IMR-90 (cell line): ENCODE data around the gene C1QTNF7. TPM values are rescaled to one million over a fixed set of nuclear protein-coding genes. Genes with fewer than 3 reads are reported as not detected.

ENCODE experiments used
- ATAC-seq: fragments of 200-7000 bp; cut with Tn5 transposase; 2 replicates; pipeline ENCODE4 v1.9.1; 2020; ENCODE audit warnings: low read depth, mild to moderate bottlenecking, moderate library complexity
- BruUV-seq: library from RNA; stranded (reverse); fragments of 400-500 nt; replicated peaks from 2 replicates; lab custom pipeline; 2021; lab: Mats Ljungman, UMichigan
- CTCF ChIA-PET: fragments of 300-600 bp; formaldehyde crosslinking; extraction: SDS; loops from one replicate; lab custom pipeline; 2021; ENCODE audit warnings: antibody characterized with exemption; lab: Yijun Ruan, JAX
- POLR2A ChIA-PET: fragments of 300-600 bp; sonication (Branson Sonifier 250); formaldehyde crosslinking; loops from one replicate; lab custom pipeline; 2022; ENCODE audit warnings: antibody characterized with exemption; ENCODE audit not compliant: unreplicated experiment; lab: Charles Lee
- DNase-seq: peaks from one replicate; pipeline ENCODE4 v3.0.0; 2013
- H2AFZ ChIP-seq: replicated peaks from 2 replicates; pipeline ENCODE3; 2013; ENCODE audit warnings: low read length, mild to moderate bottlenecking; ENCODE audit not compliant: poor library complexity
- H2AK5ac ChIP-seq: 2 replicates; pipeline ENCODE4 v1.6.1; 2013; ENCODE audit warnings: low read depth, low read length, inconsistent platforms
- H2AK9ac ChIP-seq: replicated peaks from 2 replicates; pipeline ENCODE3; 2013; ENCODE audit warnings: mild to moderate bottlenecking, low read depth, low read length, moderate library complexity; ENCODE audit not compliant: poor library complexity
- H2BK120ac ChIP-seq: 2 replicates; pipeline ENCODE4 v1.6.1; 2013; ENCODE audit warnings: low read depth, low read length, inconsistent platforms
- H2BK15ac ChIP-seq: 3 replicates; pipeline ENCODE4 v1.6.1; 2013; ENCODE audit warnings: low read depth, low read length, inconsistent platforms
- H2BK20ac ChIP-seq: 2 replicates; pipeline ENCODE4 v1.6.1; 2013; ENCODE audit warnings: low read depth, mild to moderate bottlenecking, inconsistent platforms, low read length, moderate library complexity
- H2BK5ac ChIP-seq: 2 replicates; pipeline ENCODE4 v1.6.1; 2013; ENCODE audit warnings: mild to moderate bottlenecking, low read depth, low read length, inconsistent platforms; ENCODE audit not compliant: poor library complexity, severe bottlenecking
- H3K14ac ChIP-seq: replicated peaks from 2 replicates; pipeline ENCODE4 v1.6.1; 2013; ENCODE audit warnings: low read depth, low read length, inconsistent platforms
- H3K18ac ChIP-seq: 2 replicates; pipeline ENCODE4 v1.6.1; 2013; ENCODE audit warnings: low read depth, low read length, control low read depth
- H3K23ac ChIP-seq: 2 replicates; pipeline ENCODE4 v1.6.1; 2013; ENCODE audit warnings: low read depth, low read length, inconsistent platforms
- H3K27ac ChIP-seq: 2 replicates; pipeline ENCODE4 v1.5.1; 2013; ENCODE audit warnings: mild to moderate bottlenecking, control low read depth, low read length; ENCODE audit not compliant: insufficient read depth
- H3K27me3 ChIP-seq: 2 replicates; pipeline ENCODE4 v1.6.1; 2013; ENCODE audit warnings: low read length; ENCODE audit not compliant: control insufficient read depth, insufficient read depth
- H3K36me3 ChIP-seq: 2 replicates; pipeline ENCODE4 v1.6.1; 2013; ENCODE audit warnings: low read length, mixed read lengths; ENCODE audit not compliant: control insufficient read depth, insufficient read depth
- H3K4ac ChIP-seq: 2 replicates; pipeline ENCODE4 v1.6.1; 2013; ENCODE audit warnings: low read depth, low read length, inconsistent platforms
- H3K4me1 ChIP-seq: 2 replicates; pipeline ENCODE4 v1.6.1; 2013; ENCODE audit warnings: low read length, mixed read lengths; ENCODE audit not compliant: control insufficient read depth, insufficient read depth
- H3K4me2 ChIP-seq: 2 replicates; pipeline ENCODE4 v1.6.1; 2013; ENCODE audit warnings: low read depth, mild to moderate bottlenecking, control low read depth, low read length, moderate library complexity
- H3K4me3 ChIP-seq: 2 replicates; pipeline ENCODE4 v1.5.1; 2013; ENCODE audit warnings: low read depth, mild to moderate bottlenecking, control low read depth, low read length, moderate library complexity; ENCODE audit not compliant: insufficient read depth
- H3K56ac ChIP-seq: 2 replicates; pipeline ENCODE4 v1.6.1; 2013; ENCODE audit warnings: low read length, inconsistent platforms; ENCODE audit not compliant: insufficient read depth; ENCODE audit errors: extremely low read depth
- H3K79me1 ChIP-seq, 2 experiments: 2 replicates each; pipeline ENCODE4 v1.6.1; 2013; ENCODE audit warnings: low read length in 2 of 2, inconsistent platforms in 1 of 2, low read depth in 1 of 2
- H3K9ac ChIP-seq: 2 replicates; pipeline ENCODE4 v1.6.1; 2013; ENCODE audit warnings: low read depth, low read length, control low read depth
- H3K9me1 ChIP-seq: 2 replicates; pipeline ENCODE4 v1.6.1; 2013; ENCODE audit warnings: low read length, inconsistent platforms; ENCODE audit not compliant: insufficient read depth
- H3K9me3 ChIP-seq: 2 replicates; pipeline ENCODE4 v1.6.1; 2013; ENCODE audit warnings: low read length; ENCODE audit not compliant: control insufficient read depth, insufficient read depth
- H4K20me1 ChIP-seq: 2 replicates; pipeline ENCODE4 v1.6.1; 2013; ENCODE audit warnings: low read length, inconsistent platforms; ENCODE audit not compliant: insufficient read depth
- H4K5ac ChIP-seq: 2 replicates; pipeline ENCODE4 v1.6.1; 2013; ENCODE audit warnings: mild to moderate bottlenecking, low read depth, low read length, control low read depth
- H4K8ac ChIP-seq, 2 experiments: 2 replicates each; pipeline ENCODE4 v1.6.1; 2013; ENCODE audit warnings: low read depth in 2 of 2, low read length in 2 of 2, control low read depth in 1 of 2, inconsistent platforms in 1 of 2
- H4K91ac ChIP-seq: 2 replicates; pipeline ENCODE4 v1.6.1; 2013; ENCODE audit warnings: low read depth, low read length, inconsistent platforms; ENCODE audit not compliant: insufficient read depth
- BHLHE40 ChIP-seq: fragments of 150-350 bp; IDR thresholded peaks from 2 replicates; pipeline ENCODE4 v1.6.1; 2016; ENCODE audit warnings: mild to moderate bottlenecking, low read depth, low read length
- CEBPB ChIP-seq: IDR thresholded peaks from 2 replicates; pipeline ENCODE4 v1.6.1; 2012; ENCODE audit warnings: low read depth, low read length, improper control_type of control experiment
- CHD1 ChIP-seq: IDR thresholded peaks from 2 replicates; pipeline ENCODE4 v1.6.1; 2012; ENCODE audit warnings: low read depth, low read length, improper control_type of control experiment
- CTCF ChIP-seq: conservative IDR thresholded peaks from 2 replicates; pipeline ENCODE4 v1.5.1; 2012; ENCODE audit warnings: mild to moderate bottlenecking, low read depth, low read length, improper control_type of control experiment
- ELK1 ChIP-seq: fragments of 150-350 bp; IDR thresholded peaks from 2 replicates; pipeline ENCODE4 v1.6.1; 2016; ENCODE audit warnings: low read depth, mild to moderate bottlenecking, low read length, moderate library complexity, borderline replicate concordance
- FOS ChIP-seq: fragments of 150-350 bp; IDR thresholded peaks from 2 replicates; pipeline ENCODE4 v1.6.1; 2016; ENCODE audit warnings: low read depth, low read length
- MAFK ChIP-seq: IDR thresholded peaks from 2 replicates; pipeline ENCODE4 v1.6.1; 2012; ENCODE audit warnings: low read depth, low read length, improper control_type of control experiment
- MXI1 ChIP-seq: IDR thresholded peaks from 2 replicates; pipeline ENCODE4 v1.6.1; 2012; ENCODE audit warnings: low read depth, mild to moderate bottlenecking, low read length, moderate library complexity, borderline replicate concordance
- NFE2L2 ChIP-seq: fragments of 150-350 bp; IDR thresholded peaks from 2 replicates; pipeline ENCODE4 v1.6.1; 2016; ENCODE audit warnings: low read depth, mild to moderate bottlenecking, low read length
- POLR2A ChIP-seq: IDR thresholded peaks from 2 replicates; pipeline ENCODE4 v1.6.1; 2012; ENCODE audit warnings: mild to moderate bottlenecking, low read depth, low read length
- RAD21 ChIP-seq: IDR thresholded peaks from 2 replicates; pipeline ENCODE4 v1.6.1; 2012; ENCODE audit warnings: low read length, improper control_type of control experiment
- RCOR1 ChIP-seq: IDR thresholded peaks from 2 replicates; pipeline ENCODE4 v1.6.1; 2012; ENCODE audit warnings: mild to moderate bottlenecking, low read length, improper control_type of control experiment; ENCODE audit not compliant: insufficient replicate concordance
- RFX5 ChIP-seq: IDR thresholded peaks from 2 replicates; pipeline ENCODE4 v1.8.0; 2012; ENCODE audit warnings: low read depth, mild to moderate bottlenecking, low read length, moderate library complexity
- SMC3 ChIP-seq: fragments of 150-350 bp; IDR thresholded peaks from 2 replicates; pipeline ENCODE4 v1.6.1; 2016; ENCODE audit warnings: low read depth, mild to moderate bottlenecking, antibody characterized with exemption, low read length, moderate library complexity
- USF2 ChIP-seq: fragments of 150-350 bp; IDR thresholded peaks from 2 replicates; pipeline ENCODE4 v1.6.1; 2017; ENCODE audit warnings: mild to moderate bottlenecking, antibody characterized with exemption, low read length, low read depth
- WGBS, 2 experiments: methylation state at CpG; one replicate each; pipeline versions ENCODE4 v1.1.5 to v1.1.7; 2013; ENCODE audit warnings: missing lambda C conversion rate in 2 of 2; ENCODE audit not compliant: insufficient read length in 1 of 2; ENCODE audit errors: extremely low coverage in 2 of 2; 5-methylcytosine and 5-hydroxymethylcytosine counted together
- dilution Hi-C: fragments of 300-500 bp; cut with HindIII; formaldehyde crosslinking; loops from one replicate; pipeline ENCODE4 v1.14.3; 2018; ENCODE audit warnings: low sequenced_read_pairs; ENCODE audit not compliant: unreplicated experiment
- in situ Hi-C: fragments of 300-500 bp; cut with MboI; formaldehyde crosslinking; loops from 3 replicates; pipeline ENCODE4 v1.14.3; 2019; ENCODE audit warnings: low sequenced_read_pairs, inconsistent platforms, mixed read lengths
- intact Hi-C: fragments of 100-400 bp; cut with micrococcal nuclease; formaldehyde crosslinking; loops from 2 replicates; pipeline ENCODE4 v1.10.0; 2022
- polyA plus RNA-seq, 3 experiments: library from polyadenylated mRNA; depleted of rRNA; stranded (reverse); fragments of >200 nt; gene quantifications; 2 replicates each; pipeline ENCODE4 v1.2.3, GENCODE V29; 2012; ENCODE audit warnings: low replicate concordance in 1 of 3
- total RNA-seq: library from RNA; depleted of rRNA; stranded (reverse); fragments of >200 nt; gene quantifications from 2 replicates; pipeline ENCODE4 v1.2.3, GENCODE V29; 2012

Gene C1QTNF7
- total and polyA plus RNA-seq, 2 of the 4 experiments (the other 2 are of a cell fraction): 0.12 to 0.18 TPM

GRCh38 chr4:15381806-15382338 is 46.0 kb upstream of the C1QTNF7 start:
- Histone ChIP-seq H3K23ac (no peak overlapping the region), H3K4me2 (no peak overlapping the region), H3K4me1 (peaks cover 5% of the 10 kb centered on the region; the same call in 1 of the 2 replicates), H4K5ac (no peak overlapping the region), H4K8ac (no peak overlapping the region), H3K9ac (no peak overlapping the region), H3K36me3 (no peaks in the 10 kb centered on the region), H2AK5ac (no peak overlapping the region), H2BK120ac (no peak overlapping the region), H3K18ac (no peak overlapping the region), H2AFZ (no peak overlapping the region), H3K27me3 (peaks cover 21% of the 10 kb centered on the region), H2AK9ac (no peak overlapping the region), H3K79me1 (no peaks in the 10 kb centered on the region), H3K4ac (no peak overlapping the region), H3K9me1 (no peaks in the 10 kb centered on the region), H4K20me1 (no peaks in the 10 kb centered on the region), H2BK20ac (no peak overlapping the region), H4K91ac (no peak overlapping the region), H2BK15ac (no peak overlapping the region), H3K56ac (no peak overlapping the region), H3K14ac (no peak overlapping the region), H3K27ac (no peak overlapping the region), H3K4me3 (no peak overlapping the region), H2BK5ac (no peak overlapping the region), H3K9me3 (no peaks in the 10 kb centered on the region)
- BruUV-seq: no TSS peak
- no peak for DNase-seq
- ATAC-seq: no peak
- in situ Hi-C loops: no loop called here
- intact Hi-C loops: no loop called here
- ChIA-PET POLR2A (no interaction called here), CTCF (interaction anchor here (0.7 to 1.0 kb wide), 2 partner anchors 23 to 70 kb away, joined by 3 to 5 read pairs; no protein-coding TSS in a partner anchor)
- WGBS, 2 experiments: no CpG with 5 or more reads among the region's 3 CpGs
- dilution Hi-C loops: no loop called here
- TF ChIP-seq ELK1 (no peak), CEBPB (no peak), RAD21 (no peak), RCOR1 (no peak), MXI1 (no peak), BHLHE40 (no peak), CTCF (no peak), FOS (no peak), CHD1 (no peak), RFX5 (no peak), MAFK (no peak), SMC3 (no peak), POLR2A (no peak), USF2 (no peak), NFE2L2 (no peak)
